ENCODE data around the gene ESR1.

Gene ESR1

GRCh38 chr6:152099446-152100182 lies 292.1 kb downstream of the ESR1 start:
- Histone ChIP-seq H3K4me3 (ENCODE audit: low read depth in 1 of 2, low read length in 2 of 2) (no peak overlapping the region), H3K36me3 (ENCODE audit: insufficient read depth, low read length) (no peaks in the 10 kb centered on the region), H3K9me3 (ENCODE audit: low read length) (no peaks in the 10 kb centered on the region), H3K27me3 (ENCODE audit: control insufficient read depth in 1 of 2, insufficient read depth in 2 of 2, low read length in 2 of 2) (no peaks in the 10 kb centered on the region), H3K9ac (ENCODE audit: low read length) (no peak overlapping the region), H3K4me1 (ENCODE audit: insufficient read depth, low read length) (peaks cover 4% of the 10 kb centered on the region), H3K27ac (ENCODE audit: low read depth, low read length) (no peak overlapping the region)

- no peak overlapping the region for H3K9ac ChIP-seq (ENCODE audit: low read length)
- H3K27me3 ChIP-seq (ENCODE audit: control insufficient read depth in 1 of 2, insufficient read depth in 2 of 2, low read length in 2 of 2), result no peaks in the 10 kb centered on the region
- H3K9me3 ChIP-seq (ENCODE audit: low read length), result no peaks in the 10 kb centered on the region
- no peak overlapping the region for H3K4me3 ChIP-seq (ENCODE audit: low read depth in 1 of 2, low read length in 2 of 2)
- no peak overlapping the region for H3K27ac ChIP-seq (ENCODE audit: low read depth, low read length)
- H3K4me1 ChIP-seq (ENCODE audit: insufficient read depth, low read length), result no peaks in the 10 kb centered on the region
- H3K36me3 ChIP-seq (ENCODE audit: insufficient read depth, low read length), result no peaks in the 10 kb centered on the region
Observed at GRCh38 chr6:152100183-152100618, 292.7 kb downstream of the ESR1 start.

- Histone ChIP-seq H3K27ac (ENCODE audit: low read depth, low read length) (no peak overlapping the region), H3K4me1 (ENCODE audit: insufficient read depth, low read length) (peaks cover 3% of the 10 kb centered on the region), H3K27me3 (ENCODE audit: control insufficient read depth in 1 of 2, insufficient read depth in 2 of 2, low read length in 2 of 2) (no peaks in the 10 kb centered on the region)
Observed at GRCh38 chr6:152107973-152108372, 300.5 kb downstream of the ESR1 start.

GRCh38 chr6:152110886-152111820 lies 303.7 kb downstream of the ESR1 start:
- H3K9ac ChIP-seq (ENCODE audit: low read length), result no peak overlapping the region
- no peaks in the 10 kb centered on the region for H3K27me3 ChIP-seq (ENCODE audit: control insufficient read depth in 1 of 2, insufficient read depth in 2 of 2, low read length in 2 of 2)
- H3K36me3 ChIP-seq (ENCODE audit: insufficient read depth, low read length), result no peaks in the 10 kb centered on the region
- H3K4me3 ChIP-seq (ENCODE audit: low read depth in 1 of 2, low read length in 2 of 2), result peak overlapping the region in 1 of 2 donors; percentile 10
- no peaks in the 10 kb centered on the region for H3K9me3 ChIP-seq (ENCODE audit: low read length)
- H3K4me1 ChIP-seq (ENCODE audit: insufficient read depth, low read length), result peaks cover 3% of the 10 kb centered on the region
- no peak overlapping the region for H3K27ac ChIP-seq (ENCODE audit: low read depth, low read length)

More at GRCh38 chr6:152107973-152108372, 300.5 kb downstream of the ESR1 start:
- Histone ChIP-seq H3K9ac (ENCODE audit: low read length) (no peak overlapping the region), H3K4me3 (ENCODE audit: low read depth in 1 of 2, low read length in 2 of 2) (no peak overlapping the region), H3K36me3 (ENCODE audit: insufficient read depth, low read length) (no peaks in the 10 kb centered on the region), H3K9me3 (ENCODE audit: low read length) (no peaks in the 10 kb centered on the region)

- Histone ChIP-seq H3K4me3 (ENCODE audit: low read depth in 1 of 2, low read length in 2 of 2) (no peak overlapping the region), H3K4me1 (ENCODE audit: insufficient read depth, low read length) (peaks cover 11% of the 10 kb centered on the region), H3K9me3 (ENCODE audit: low read length) (no peaks in the 10 kb centered on the region), H3K9ac (ENCODE audit: low read length) (no peak overlapping the region), H3K27ac (ENCODE audit: low read depth, low read length) (no peak overlapping the region), H3K27me3 (ENCODE audit: control insufficient read depth in 1 of 2, insufficient read depth in 2 of 2, low read length in 2 of 2) (no peaks in the 10 kb centered on the region), H3K36me3 (ENCODE audit: insufficient read depth, low read length) (no peaks in the 10 kb centered on the region)
Observed at GRCh38 chr6:152112491-152113261, 305.2 kb downstream of the ESR1 start.

GRCh38 chr6:152117156-152118133 lies 310.0 kb downstream of the ESR1 start:
- Histone ChIP-seq H3K9ac (ENCODE audit: low read length) (no peak overlapping the region), H3K9me3 (ENCODE audit: low read length) (no peaks in the 10 kb centered on the region), H3K4me3 (ENCODE audit: low read depth in 1 of 2, low read length in 2 of 2) (no peak overlapping the region), H3K27me3 (ENCODE audit: control insufficient read depth in 1 of 2, insufficient read depth in 2 of 2, low read length in 2 of 2) (no peaks in the 10 kb centered on the region), H3K4me1 (ENCODE audit: insufficient read depth, low read length) (peaks cover 8% of the 10 kb centered on the region), H3K36me3 (ENCODE audit: insufficient read depth, low read length) (peaks cover 29% of the 10 kb centered on the region), H3K27ac (ENCODE audit: low read depth, low read length) (no peak overlapping the region)

- H3K9ac ChIP-seq (ENCODE audit: low read length), result no peak overlapping the region
- no peak overlapping the region for H3K27ac ChIP-seq (ENCODE audit: low read depth, low read length)
Observed at GRCh38 chr6:152118224-152118623, 310.7 kb downstream of the ESR1 start.

GRCh38 chr6:152118678-152119077 lies 311.2 kb downstream of the ESR1 start:
- Histone ChIP-seq H3K27me3 (ENCODE audit: control insufficient read depth in 1 of 2, insufficient read depth in 2 of 2, low read length in 2 of 2) (no peaks in the 10 kb centered on the region), H3K36me3 (ENCODE audit: insufficient read depth, low read length) (peaks cover 29% of the 10 kb centered on the region), H3K27ac (ENCODE audit: low read depth, low read length) (no peak overlapping the region), H3K4me3 (ENCODE audit: low read depth in 1 of 2, low read length in 2 of 2) (no peak overlapping the region), H3K9ac (ENCODE audit: low read length) (no peak overlapping the region), H3K4me1 (ENCODE audit: insufficient read depth, low read length) (peaks cover 8% of the 10 kb centered on the region), H3K9me3 (ENCODE audit: low read length) (no peaks in the 10 kb centered on the region)

More at GRCh38 chr6:152118224-152118623, 310.7 kb downstream of the ESR1 start:
- peaks cover 29% of the 10 kb centered on the region for H3K36me3 ChIP-seq (ENCODE audit: insufficient read depth, low read length)
- no peaks in the 10 kb centered on the region for H3K9me3 ChIP-seq (ENCODE audit: low read length)
- no peaks in the 10 kb centered on the region for H3K27me3 ChIP-seq (ENCODE audit: control insufficient read depth in 1 of 2, insufficient read depth in 2 of 2, low read length in 2 of 2)
- H3K4me1 ChIP-seq (ENCODE audit: insufficient read depth, low read length), result peaks cover 8% of the 10 kb centered on the region
- H3K4me3 ChIP-seq (ENCODE audit: low read depth in 1 of 2, low read length in 2 of 2), result no peak overlapping the region

- Histone ChIP-seq H3K36me3 (ENCODE audit: insufficient read depth, low read length) (peaks cover 29% of the 10 kb centered on the region), H3K4me3 (ENCODE audit: low read depth in 1 of 2, low read length in 2 of 2) (no peak overlapping the region), H3K9me3 (ENCODE audit: low read length) (no peaks in the 10 kb centered on the region), H3K9ac (ENCODE audit: low read length) (no peak overlapping the region), H3K27me3 (ENCODE audit: control insufficient read depth in 1 of 2, insufficient read depth in 2 of 2, low read length in 2 of 2) (no peaks in the 10 kb centered on the region), H3K27ac (ENCODE audit: low read depth, low read length) (no peak overlapping the region), H3K4me1 (ENCODE audit: insufficient read depth, low read length) (peaks cover 8% of the 10 kb centered on the region)
Observed at GRCh38 chr6:152119831-152120230, 312.3 kb downstream of the ESR1 start.

- no peak overlapping the region for H3K9ac ChIP-seq (ENCODE audit: low read length)
- no peak overlapping the region for H3K4me3 ChIP-seq (ENCODE audit: low read depth in 1 of 2, low read length in 2 of 2)
- no peaks in the 10 kb centered on the region for H3K9me3 ChIP-seq (ENCODE audit: low read length)
- H3K36me3 ChIP-seq (ENCODE audit: insufficient read depth, low read length), result peaks cover 29% of the 10 kb centered on the region
- no peaks in the 10 kb centered on the region for H3K27me3 ChIP-seq (ENCODE audit: control insufficient read depth in 1 of 2, insufficient read depth in 2 of 2, low read length in 2 of 2)
- no peak overlapping the region for H3K27ac ChIP-seq (ENCODE audit: low read depth, low read length)
- H3K4me1 ChIP-seq (ENCODE audit: insufficient read depth, low read length), result peaks cover 8% of the 10 kb centered on the region
Observed at GRCh38 chr6:152121910-152122309, 314.4 kb downstream of the ESR1 start.
